B cell (primary cell): ENCODE results near the gene RXYLT1. TPM values are rescaled to one million over a fixed set of nuclear protein-coding genes. Genes with fewer than 3 reads are reported as not detected.

ENCODE experiments used
- ATAC-seq: fragments of 200-7000 bp; cut with Tn5 transposase; one replicate; pipeline ENCODE4 v1.10.0; 2021; ENCODE audit warnings: low read depth, mild to moderate bottlenecking, moderate number of reproducible peaks, moderate library complexity
- CTCF ChIA-PET: fragments of 350-600 bp; sonication (Branson Sonifier 250); formaldehyde crosslinking; loops from one replicate; lab custom pipeline; 2021; ENCODE audit warnings: antibody characterized with exemption, inconsistent platforms; lab: Charles Lee
- POLR2A ChIA-PET: fragments of 350-600 bp; sonication (Branson Sonifier 250); formaldehyde crosslinking; loops from one replicate; lab custom pipeline; 2021; ENCODE audit warnings: antibody characterized with exemption; lab: Charles Lee
- DNase-seq: peaks from one replicate; pipeline ENCODE4 v3.0.0; 2013
- H2AFZ ChIP-seq: 2 replicates; pipeline ENCODE4 v1.6.1; 2012; ENCODE audit warnings: mild to moderate bottlenecking, low read depth, low read length; ENCODE audit not compliant: insufficient read depth, poor library complexity, severe bottlenecking
- H3K27ac ChIP-seq, 2 donors: 1 replicate in 1 of 2; 2 replicates in 1 of 2; pipeline ENCODE4 v1.5.1; 2012 to 2013; ENCODE audit warnings: low read length in 2 of 2, mild to moderate bottlenecking in 2 of 2, moderate library complexity in 1 of 2
- H3K27me3 ChIP-seq, 4 experiments: fragments of 200-600 bp in 1 of 4; sonication (generic) in 1 of 4; replicated peaks in 1 of 4; 1 replicate in 2 of 4; 2 replicates in 2 of 4; pipeline versions ENCODE4 v1.6.1 to v1.7.0; 2013 to 2016; ENCODE audit warnings: low read length in 3 of 4, mild to moderate bottlenecking in 2 of 4, mixed read lengths in 1 of 4, moderate library complexity in 1 of 4; ENCODE audit not compliant: insufficient read depth in 4 of 4, control insufficient read depth in 3 of 4; ENCODE audit errors: control extremely low read depth in 1 of 4
- H3K36me3 ChIP-seq, 2 experiments: replicated peaks in 1 of 2; 1 replicate in 1 of 2; 2 replicates in 1 of 2; pipeline versions ENCODE4 v1.6.1 to v1.7.1; 2013; ENCODE audit warnings: low read length in 1 of 2; ENCODE audit not compliant: insufficient read depth in 2 of 2, control insufficient read depth in 1 of 2; ENCODE audit errors: control extremely low read depth in 1 of 2, extremely low read depth in 1 of 2
- H3K4me1 ChIP-seq, 2 donors: fragments of 200-600 bp in 1 of 2; sonication (generic) in 1 of 2; 1 replicate in 1 of 2; 2 replicates in 1 of 2; pipeline versions ENCODE4 v1.5.1 to v1.6.1; 2013 to 2017; ENCODE audit warnings: low read length in 2 of 2; ENCODE audit not compliant: control insufficient read depth in 2 of 2, insufficient read depth in 2 of 2
- H3K4me2 ChIP-seq: replicated peaks from 2 replicates; pipeline ENCODE3; 2012; ENCODE audit warnings: mild to moderate bottlenecking, low read depth, low read length; ENCODE audit not compliant: poor library complexity, severe bottlenecking
- H3K4me3 ChIP-seq, 5 experiments: fragments of 200-600 bp in 1 of 5; sonication (generic) in 1 of 5; 1 replicate in 3 of 5; 2 replicates in 2 of 5; pipeline versions ENCODE4 v1.5.1 to v1.7.0; 2011 to 2016; ENCODE audit warnings: low read length in 4 of 5, mild to moderate bottlenecking in 4 of 5, low read depth in 2 of 5, control low read depth in 1 of 5, moderate library complexity in 1 of 5; ENCODE audit not compliant: insufficient read depth in 1 of 5; ENCODE audit errors: control extremely low read depth in 1 of 5, extremely low read depth in 1 of 5
- H3K79me2 ChIP-seq: fragments of 200-600 bp; sonication (generic); one replicate; pipeline ENCODE4 v1.6.0; 2016; ENCODE audit warnings: low read length; ENCODE audit not compliant: control insufficient read depth, insufficient read depth
- H3K9ac ChIP-seq: fragments of 200-600 bp; sonication (generic); 2 replicates; pipeline ENCODE4 v1.6.1; 2017; ENCODE audit warnings: mild to moderate bottlenecking, low read length, moderate library complexity
- H3K9me3 ChIP-seq, 3 donors: one replicate each; pipeline versions ENCODE4 v1.6.1 to v1.7.1; 2013; ENCODE audit warnings: low read length in 2 of 3; ENCODE audit not compliant: control insufficient read depth in 2 of 3, insufficient read depth in 1 of 3; ENCODE audit errors: control extremely low read depth in 1 of 3
- H4K20me1 ChIP-seq: 2 replicates; pipeline ENCODE4 v1.6.0; 2012; ENCODE audit warnings: mild to moderate bottlenecking, low read length; ENCODE audit not compliant: insufficient read depth, control insufficient read depth, poor library complexity, severe bottlenecking
- H3K27ac Mint-ChIP-seq: one replicate; pipeline ENCODE4 v1.8.0; 2021; ENCODE audit warnings: mixed read lengths
- H3K27me3 Mint-ChIP-seq: one replicate; pipeline ENCODE4 v1.8.0; 2021; ENCODE audit warnings: mixed read lengths
- H3K4me1 Mint-ChIP-seq: one replicate; pipeline ENCODE4 v1.8.0; 2021; ENCODE audit warnings: mixed read lengths
- H3K4me3 Mint-ChIP-seq: one replicate; pipeline ENCODE4 v1.8.0; 2021; ENCODE audit warnings: mixed read lengths
- H3K9me3 Mint-ChIP-seq: one replicate; pipeline ENCODE4 v1.8.0; 2022; ENCODE audit warnings: mixed read lengths; ENCODE audit not compliant: insufficient read depth
- CTCF ChIP-seq: fragments of 200-600 bp; IDR thresholded peaks from one replicate; pipeline ENCODE4 v1.8.0; 2022; ENCODE audit warnings: antibody characterized with exemption, mild to moderate bottlenecking
- EZH2 ChIP-seq: IDR thresholded peaks from 2 replicates; pipeline ENCODE4 v1.6.1; 2012; ENCODE audit warnings: borderline replicate concordance, low read depth, mild to moderate bottlenecking, moderate library complexity, low read length; ENCODE audit not compliant: insufficient read depth, poor library complexity, severe bottlenecking
- WGBS: methylation state at CpG from one replicate; pipeline ENCODE4 v1.1.5; 2013; ENCODE audit warnings: missing lambda C conversion rate; ENCODE audit not compliant: insufficient coverage; 5-methylcytosine and 5-hydroxymethylcytosine counted together
- intact Hi-C: fragments of 100-400 bp; cut with micrococcal nuclease; formaldehyde crosslinking; loops from one replicate; pipeline ENCODE4 v1.10.0; 2022
- polyA plus RNA-seq: library from polyadenylated mRNA; depleted of rRNA; stranded (reverse); fragments of >200 nt; gene quantifications from 2 replicates; pipeline ENCODE4 v1.2.3, GENCODE V29; 2012
- total RNA-seq, 2 donors: library from RNA; stranded (reverse); fragments of 120-200 nt in 1 of 2; gene quantifications; 1 replicate in 1 of 2; 2 replicates in 1 of 2; pipeline versions ENCODE4 v1.2.3 to v1.2.4, GENCODE V29; 2013 to 2022

RXYLT1 gene
- total and polyA plus RNA-seq, 2 donors (not counting 1 experiment from before 2014, with no cell fraction given): 9.4 to 16.5 TPM

GRCh38 chr12:63816031-63816430 is 36.3 kb downstream of the RXYLT1 start:
- Histone ChIP-seq H3K27ac (no peak overlapping the region), H3K27me3 (peaks cover 0 to 7% (median 0%) of the 10 kb centered on the region in 4 experiments), H3K4me2 (no peak overlapping the region), H3K4me3 (no peak overlapping the region), H3K4me1 (peaks cover 8% of the 10 kb centered on the region in 2 donors), H3K36me3 (no peaks in the 10 kb centered on the region), H3K9ac (no peak overlapping the region), H4K20me1 (no peaks in the 10 kb centered on the region), H3K9me3 (peaks cover 0 to 9% (median 0%) of the 10 kb centered on the region in 3 donors), H2AFZ (no peak overlapping the region), H3K79me2 (no peaks in the 10 kb centered on the region)
- ATAC-seq (no peak), DNase-seq (no peak)
- H3K9me3 Mint-ChIP-seq: peaks cover 3% of the 10 kb centered on the region
- TF ChIP-seq EZH2 (no peak), CTCF (no peak)
- H3K27me3 Mint-ChIP-seq: peaks cover 10% of the 10 kb centered on the region
- WGBS: 70% methylated on average over 6 of the region's 6 CpGs
- H3K27ac Mint-ChIP-seq: no peak overlapping the region
- peaks cover 12% of the 10 kb centered on the region for H3K4me1 Mint-ChIP-seq
- intact Hi-C loops: no loop called here
- ChIA-PET POLR2A (no interaction called here), CTCF (interaction anchor here (1.2 kb wide), 1 partner anchor 13 kb away, joined by 3 read pairs; no protein-coding TSS in a partner anchor)
- no peak overlapping the region for H3K4me3 Mint-ChIP-seq

- Mint-ChIP-seq H3K4me3 (no peak overlapping the region), H3K27ac (no peak overlapping the region), H3K4me1 (peaks cover 7% of the 10 kb centered on the region), H3K9me3 (peaks cover 3% of the 10 kb centered on the region), H3K27me3 (peaks cover 33% of the 10 kb centered on the region)
- H3K79me2 ChIP-seq: no peaks in the 10 kb centered on the region
- intact Hi-C loops: no loop called here
- H3K9ac ChIP-seq: no peak overlapping the region
- ChIA-PET POLR2A (no interaction called here), CTCF (interaction anchor here (0.5 kb wide), 1 partner anchor 621 kb away, joined by 3 read pairs; no protein-coding TSS in a partner anchor)
- H3K4me1 ChIP-seq: no peaks in the 10 kb centered on the region
- no peak overlapping the region for H2AFZ ChIP-seq
- DNase-seq (no peak), ATAC-seq (no peak)
- WGBS: no CpG with 5 or more reads among the region's 1 CpG
- H4K20me1 ChIP-seq: no peaks in the 10 kb centered on the region
- no peaks in the 10 kb centered on the region for H3K36me3 ChIP-seq
- no peak overlapping the region for H3K27ac ChIP-seq
- H3K4me3 ChIP-seq: no peak overlapping the region
- H3K4me2 ChIP-seq: no peak overlapping the region
- TF ChIP-seq EZH2 (no peak), CTCF (no peak)
- peaks cover 0 to 7% (median 0%) of the 10 kb centered on the region in 4 experiments for H3K27me3 ChIP-seq
- H3K9me3 ChIP-seq: peaks cover 0 to 14% (median 0%) of the 10 kb centered on the region in 3 donors
Measured at GRCh38 chr12:63820427-63820826, 40.7 kb downstream of the RXYLT1 start.
